ENCODE results near the gene PGM5. TPM values are rescaled to one million over a fixed set of nuclear protein-coding genes. Genes with fewer than 3 reads are reported as not detected.

The PGM5 gene
- total RNA-seq (ENCODE audit: low replicate concordance): 2.3 and 44.2 TPM in 2 replicates

GRCh38 chr9:68356380-68357118, at the start of gene PGM5:
Gene PGM5 (plus strand): TSS chr9:68356611. CDS start chr9:68357128, 517 bp downstream.

GRCh38 chr9:68540712-68541535, 184.5 kb downstream of the PGM5 start, which contains the start of gene TMEM252:
Gene TMEM252 (minus strand): TSS chr9:68540883. CDS start chr9:68540814, 69 bp downstream.

Other genes starting within 250 kb of the PGM5 start
- gene ZNG1C, start 114.6 kb upstream of the PGM5 start, total RNA-seq (ENCODE audit: low replicate concordance): 18.8 and 38.1 TPM in 2 replicates
- gene FOXD4L3, start 53.7 kb upstream of the PGM5 start, total RNA-seq (ENCODE audit: low replicate concordance): 0.08 TPM in 1 of 2 replicates, not detected in the other
- gene TMEM252, start 184.3 kb downstream of the PGM5 start, total RNA-seq (ENCODE audit: low replicate concordance): not detected in 2 replicates